Measurements from ENCODE around the gene ARHGAP25.

DNA sequence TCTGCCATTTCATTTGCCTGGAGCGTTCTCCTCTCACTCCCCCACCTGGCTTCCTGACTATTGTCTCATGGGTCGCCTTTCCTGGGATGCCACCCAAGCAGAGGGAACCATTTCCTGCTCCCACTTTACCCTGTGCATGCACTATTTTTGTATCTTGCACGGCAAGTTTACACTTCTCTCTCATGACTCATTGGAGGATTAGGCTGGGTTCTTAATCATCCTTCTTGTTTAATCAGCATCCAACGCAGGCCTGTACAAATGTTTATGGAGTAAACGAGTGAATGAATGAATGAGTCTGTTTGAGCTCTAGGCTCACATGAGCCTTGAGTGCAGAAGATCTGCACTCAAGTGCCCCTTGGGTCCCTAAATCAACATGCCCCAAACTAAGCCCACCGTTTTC is 3.8 kb upstream of the ARHGAP25 start:
- TF ChIP-seq CTCF (IDR thresholded peaks at IDR 0.05) (no peak), POLR2A (IDR thresholded peaks at IDR 0.05) (no peak)
